ENCODE measurements around the gene CACNA1S. TPM values are rescaled to one million over a fixed set of nuclear protein-coding genes. Genes with fewer than 3 reads are reported as not detected.

CACNA1S gene
- total RNA-seq, 1 experiment from 2014 or later = not detected

DNA sequence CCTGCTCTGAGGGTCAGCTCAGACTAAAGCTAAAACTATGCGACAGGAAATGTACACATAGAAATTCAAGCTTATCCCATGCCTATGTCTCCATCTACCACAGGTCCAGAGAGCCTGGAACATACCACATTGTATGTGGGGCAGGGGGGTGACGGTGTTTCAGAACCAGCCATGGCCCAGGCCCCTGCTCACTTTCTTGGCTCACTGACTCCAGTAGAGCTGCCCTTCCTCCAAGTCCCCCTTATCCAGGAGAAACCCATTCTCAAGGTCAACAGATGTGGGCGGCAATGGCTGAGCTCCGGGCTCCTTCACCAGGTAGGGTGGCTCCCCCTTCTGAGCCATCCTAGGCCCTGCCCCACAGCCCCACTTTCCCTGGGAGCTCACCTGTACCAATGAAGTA, 21.0 kb downstream of the CACNA1S start:
- H3K79me2 ChIP-seq (ENCODE audit: insufficient read depth, low read length) = no peaks in the 10 kb centered on the region
- H2BK120ac ChIP-seq (ENCODE audit: low read depth, low read length, poor library complexity, severe bottlenecking) = no peak overlapping the region
- no peak overlapping the region for H3K23ac ChIP-seq (ENCODE audit: insufficient read length, low read depth, low read length)
- H3K9me3 ChIP-seq (ENCODE audit: control insufficient read depth, low read depth, low read length) = no peaks in the 10 kb centered on the region
- Mint-ChIP-seq H3K9me3 (no peaks in the 10 kb centered on the region), H3K4me1 (peaks cover 8 to 11% of the 10 kb centered on the region in 2 experiments), H3K27ac (no peak overlapping the region; a peak in 1 of 7 replicates), H3K4me3 (no peak overlapping the region), H3K27me3 (ENCODE audit: low read depth) (peaks cover 4% of the 10 kb centered on the region), H3K36me3 (ENCODE audit: insufficient read depth in 1 of 3, low read depth in 3 of 3) (no peaks in the 10 kb centered on the region)
- no peaks in the 10 kb centered on the region for H3K4me1 ChIP-seq (ENCODE audit: insufficient read depth, low read length)
- H2BK12ac ChIP-seq (ENCODE audit: insufficient read length, low read depth, low read length) = no peak overlapping the region
- no peaks in the 10 kb centered on the region for H3K23me2 ChIP-seq (ENCODE audit: insufficient read length, low read depth, low read length, poor library complexity, severe bottlenecking)
- H3K14ac ChIP-seq (ENCODE audit: insufficient read depth, low read length) = no peak overlapping the region
- no peak overlapping the region for H2AK5ac ChIP-seq (ENCODE audit: insufficient read length, low read length)
- no peak overlapping the region for H3K18ac ChIP-seq (ENCODE audit: insufficient read length, low read depth, low read length)
- H4K20me1 ChIP-seq (ENCODE audit: control insufficient read depth, insufficient read depth, insufficient read length) = no peaks in the 10 kb centered on the region
- no peak overlapping the region for H2BK5ac ChIP-seq (ENCODE audit: insufficient read length, low read length)
- no peak overlapping the region for H3K27ac ChIP-seq (ENCODE audit: insufficient read length, low read depth, low read length)
- H4K5ac ChIP-seq (ENCODE audit: insufficient read length, low read depth, low read length) = no peak overlapping the region
- no peak overlapping the region for H3K4ac ChIP-seq (ENCODE audit: low read depth, low read length)
- TF ChIP-seq, protein P1, sequence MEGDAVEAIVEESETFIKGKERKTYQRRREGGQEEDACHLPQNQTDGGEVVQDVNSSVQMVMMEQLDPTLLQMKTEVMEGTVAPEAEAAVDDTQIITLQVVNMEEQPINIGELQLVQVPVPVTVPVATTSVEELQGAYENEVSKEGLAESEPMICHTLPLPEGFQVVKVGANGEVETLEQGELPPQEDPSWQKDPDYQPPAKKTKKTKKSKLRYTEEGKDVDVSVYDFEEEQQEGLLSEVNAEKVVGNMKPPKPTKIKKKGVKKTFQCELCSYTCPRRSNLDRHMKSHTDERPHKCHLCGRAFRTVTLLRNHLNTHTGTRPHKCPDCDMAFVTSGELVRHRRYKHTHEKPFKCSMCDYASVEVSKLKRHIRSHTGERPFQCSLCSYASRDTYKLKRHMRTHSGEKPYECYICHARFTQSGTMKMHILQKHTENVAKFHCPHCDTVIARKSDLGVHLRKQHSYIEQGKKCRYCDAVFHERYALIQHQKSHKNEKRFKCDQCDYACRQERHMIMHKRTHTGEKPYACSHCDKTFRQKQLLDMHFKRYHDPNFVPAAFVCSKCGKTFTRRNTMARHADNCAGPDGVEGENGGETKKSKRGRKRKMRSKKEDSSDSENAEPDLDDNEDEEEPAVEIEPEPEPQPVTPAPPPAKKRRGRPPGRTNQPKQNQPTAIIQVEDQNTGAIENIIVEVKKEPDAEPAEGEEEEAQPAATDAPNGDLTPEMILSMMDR (conservative IDR thresholded peaks at IDR 0.05) = no peak
- H3T11ph ChIP-seq (ENCODE audit: low read length) = no peak overlapping the region
- H3K4me2 ChIP-seq (ENCODE audit: insufficient read depth, insufficient read length, low read length) = no peak overlapping the region
- no CpG with 5 or more reads among the region's 4 CpGs for WGBS (ENCODE audit: extremely low coverage, insufficient read length, low lambda C conversion rate)
- no peak overlapping the region for H4K91ac ChIP-seq (ENCODE audit: insufficient read length, low read depth, low read length)
- H3K56ac ChIP-seq (ENCODE audit: insufficient read length, low read depth, low read length) = no peak overlapping the region
- H2BK20ac ChIP-seq (ENCODE audit: low read depth, low read length, poor library complexity, severe bottlenecking) = no peak overlapping the region
- H2BK15ac ChIP-seq (ENCODE audit: low read depth, low read length) = no peak overlapping the region
- H3K79me1 ChIP-seq (ENCODE audit: insufficient read depth, low read depth, low read length, poor library complexity, severe bottlenecking) = no peaks in the 10 kb centered on the region
- no peak for DNase-seq
- H3K27me3 ChIP-seq (ENCODE audit: insufficient read depth, low read length) = no peaks in the 10 kb centered on the region
- H4K8ac ChIP-seq (replicated peaks; ENCODE audit: insufficient read length, low read depth, low read length) = no peak overlapping the region
- no peak overlapping the region for H2AFZ ChIP-seq (ENCODE audit: low read length)
- no peak overlapping the region for H3K9ac ChIP-seq (ENCODE audit: extremely low read depth, insufficient read length, low read length)

Measured in H9 (cell line).